Measurements from ENCODE around the gene TNFAIP8. TPM values are rescaled to one million over a fixed set of nuclear protein-coding genes. Genes with fewer than 3 reads are reported as not detected.

TNFAIP8 gene
- total and polyA plus RNA-seq, 10 of the 15 experiments (the other 5 are each of a cell fraction or from before 2014, with no cell fraction given), result 124 to 324 (median 177) TPM

DNA sequence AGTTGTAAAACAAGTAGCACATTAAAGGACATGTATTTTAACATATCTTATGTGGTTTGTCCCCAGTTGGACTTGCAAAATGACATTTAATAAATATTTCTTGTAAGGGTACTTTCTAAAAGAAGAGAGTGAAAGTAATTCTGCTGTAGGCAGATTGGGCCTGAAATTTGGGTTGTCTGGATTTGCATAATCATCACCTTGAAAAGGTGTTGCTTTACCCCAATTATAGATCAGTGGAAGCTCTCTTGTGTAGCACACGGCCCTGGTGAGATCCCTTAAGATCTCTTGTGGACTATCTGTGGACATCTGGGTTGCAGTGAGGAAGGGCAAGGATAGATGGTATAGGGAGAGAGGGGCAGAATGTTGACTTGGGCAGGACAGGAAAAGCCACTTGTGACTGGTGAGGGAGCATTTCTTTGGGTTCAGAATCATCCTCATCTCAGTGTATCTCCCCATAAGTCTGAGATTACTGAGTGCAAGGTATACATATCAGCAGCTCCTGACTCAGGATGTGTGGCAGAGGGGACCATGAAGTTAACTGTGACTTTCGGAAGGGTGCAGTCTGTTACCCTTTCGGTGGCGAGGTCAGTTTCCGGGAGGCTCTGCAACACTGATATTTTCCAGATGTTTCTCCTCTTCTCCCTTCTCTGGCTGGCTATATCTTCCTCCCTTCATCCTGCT lies 2.0 kb upstream of the TNFAIP8 start (continued):
- TF ChIP-seq, protein P1, sequence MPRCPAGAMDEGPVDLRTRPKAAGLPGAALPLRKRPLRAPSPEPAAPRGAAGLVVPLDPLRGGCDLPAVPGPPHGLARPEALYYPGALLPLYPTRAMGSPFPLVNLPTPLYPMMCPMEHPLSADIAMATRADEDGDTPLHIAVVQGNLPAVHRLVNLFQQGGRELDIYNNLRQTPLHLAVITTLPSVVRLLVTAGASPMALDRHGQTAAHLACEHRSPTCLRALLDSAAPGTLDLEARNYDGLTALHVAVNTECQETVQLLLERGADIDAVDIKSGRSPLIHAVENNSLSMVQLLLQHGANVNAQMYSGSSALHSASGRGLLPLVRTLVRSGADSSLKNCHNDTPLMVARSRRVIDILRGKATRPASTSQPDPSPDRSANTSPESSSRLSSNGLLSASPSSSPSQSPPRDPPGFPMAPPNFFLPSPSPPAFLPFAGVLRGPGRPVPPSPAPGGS (IDR thresholded peaks at IDR 0.05; ENCODE audit: borderline replicate concordance, insufficient read depth, low read depth, low read length, poor library complexity, severe bottlenecking), result no peak
- TF ChIP-seq TAF1 (IDR thresholded peaks at IDR 0.05; ENCODE audit: borderline replicate concordance, low read depth, low read length), result peak; percentile 51; the same call in 1 of the 2 replicates
- no peak for TF ChIP-seq RBBP5 (conservative IDR thresholded peaks at IDR 0.05)
- 0 out of 2 replicates have a peak, but pooled peaks have one; percentile 21 for TF ChIP-seq PAX5 (IDR thresholded peaks at IDR 0.05; ENCODE audit: borderline replicate concordance, low read depth, low read length)
- peak; percentile 72 for TF ChIP-seq POLR2AphosphoS5 (IDR thresholded peaks at IDR 0.05; ENCODE audit: low read length)
- peak; percentile 69 for TF ChIP-seq POLR2A (IDR thresholded peaks at IDR 0.05; ENCODE audit: low read depth, low read length)
- no peak for TF ChIP-seq SRF (IDR thresholded peaks at IDR 0.05; ENCODE audit: low read depth in 2 of 2, low read length in 2 of 2)
- TF ChIP-seq, protein P2, sequence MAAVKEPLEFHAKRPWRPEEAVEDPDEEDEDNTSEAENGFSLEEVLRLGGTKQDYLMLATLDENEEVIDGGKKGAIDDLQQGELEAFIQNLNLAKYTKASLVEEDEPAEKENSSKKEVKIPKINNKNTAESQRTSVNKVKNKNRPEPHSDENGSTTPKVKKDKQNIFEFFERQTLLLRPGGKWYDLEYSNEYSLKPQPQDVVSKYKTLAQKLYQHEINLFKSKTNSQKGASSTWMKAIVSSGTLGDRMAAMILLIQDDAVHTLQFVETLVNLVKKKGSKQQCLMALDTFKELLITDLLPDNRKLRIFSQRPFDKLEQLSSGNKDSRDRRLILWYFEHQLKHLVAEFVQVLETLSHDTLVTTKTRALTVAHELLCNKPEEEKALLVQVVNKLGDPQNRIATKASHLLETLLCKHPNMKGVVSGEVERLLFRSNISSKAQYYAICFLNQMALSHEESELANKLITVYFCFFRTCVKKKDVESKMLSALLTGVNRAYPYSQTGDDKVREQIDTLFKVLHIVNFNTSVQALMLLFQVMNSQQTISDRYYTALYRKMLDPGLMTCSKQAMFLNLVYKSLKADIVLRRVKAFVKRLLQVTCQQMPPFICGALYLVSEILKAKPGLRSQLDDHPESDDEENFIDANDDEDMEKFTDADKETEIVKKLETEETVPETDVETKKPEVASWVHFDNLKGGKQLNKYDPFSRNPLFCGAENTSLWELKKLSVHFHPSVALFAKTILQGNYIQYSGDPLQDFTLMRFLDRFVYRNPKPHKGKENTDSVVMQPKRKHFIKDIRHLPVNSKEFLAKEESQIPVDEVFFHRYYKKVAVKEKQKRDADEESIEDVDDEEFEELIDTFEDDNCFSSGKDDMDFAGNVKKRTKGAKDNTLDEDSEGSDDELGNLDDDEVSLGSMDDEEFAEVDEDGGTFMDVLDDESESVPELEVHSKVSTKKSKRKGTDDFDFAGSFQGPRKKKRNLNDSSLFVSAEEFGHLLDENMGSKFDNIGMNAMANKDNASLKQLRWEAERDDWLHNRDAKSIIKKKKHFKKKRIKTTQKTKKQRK (IDR thresholded peaks at IDR 0.05; ENCODE audit: low read depth, low read length), result no peak
- TF ChIP-seq BACH1 (IDR thresholded peaks at IDR 0.05; ENCODE audit: borderline replicate concordance), result no peak
- TF ChIP-seq EP300 (IDR thresholded peaks at IDR 0.05; ENCODE audit: borderline replicate concordance in 1 of 2, control insufficient read depth in 1 of 2, low read depth in 2 of 2, low read length in 2 of 2), result peak; percentile 19 to 31; a peak in 1 of 4 replicates
- TF ChIP-seq CEBPB (IDR thresholded peaks at IDR 0.05; ENCODE audit: borderline replicate concordance in 1 of 2, low read depth in 2 of 2, low read length in 2 of 2), result no peak
- TF ChIP-seq ZNF217 (IDR thresholded peaks at IDR 0.05), result 0 out of 2 replicates have a peak, but pooled peaks have one; percentile 23
- TF ChIP-seq MEF2B (IDR thresholded peaks at IDR 0.05; ENCODE audit: partially characterized antibody, poor library complexity, severe bottlenecking), result peak; percentile 41

Data from GM12878 (cell line).